CD14-positive monocyte (primary cell): Measurements from ENCODE around the gene HSD17B14. TPM values are rescaled to one million over a fixed set of nuclear protein-coding genes. Genes with fewer than 3 reads are reported as not detected.

Source experiments
- DNase-seq, 3 donors: peaks; one replicate each; pipeline ENCODE4 v3.0.0-alpha.2; 2011 to 2022
- H2AFZ ChIP-seq: 2 replicates; pipeline ENCODE4 v1.6.0; 2012; ENCODE audit warnings: mild to moderate bottlenecking, low read depth, low read length, inconsistent platforms; ENCODE audit not compliant: insufficient read depth, poor library complexity, severe bottlenecking
- H3K27ac ChIP-seq, 2 donors: 1 replicate in 1 of 2; 2 replicates in 1 of 2; pipeline ENCODE4 v1.5.1; 2012 to 2013; ENCODE audit warnings: low read length in 2 of 2, control low read depth in 1 of 2, inconsistent platforms in 1 of 2, low read depth in 1 of 2, mild to moderate bottlenecking in 1 of 2
- H3K27me3 ChIP-seq, 2 donors: one replicate each; pipeline versions ENCODE4 v1.6.0 to v1.6.1; 2011 to 2013; ENCODE audit warnings: low read length in 2 of 2; ENCODE audit not compliant: control insufficient read depth in 2 of 2, insufficient read depth in 2 of 2
- H3K36me3 ChIP-seq, 2 donors: replicated peaks in 1 of 2; 1 replicate in 1 of 2; 2 replicates in 1 of 2; pipeline versions ENCODE4 v1.5.1 to v1.6.1; 2012 to 2013; ENCODE audit warnings: low read length in 2 of 2, control low read depth in 1 of 2, inconsistent platforms in 1 of 2, mild to moderate bottlenecking in 1 of 2; ENCODE audit not compliant: insufficient read depth in 2 of 2, control insufficient read depth in 1 of 2
- H3K4me1 ChIP-seq, 2 donors: 1 replicate in 1 of 2; 2 replicates in 1 of 2; pipeline versions ENCODE4 v1.5.1 to v1.6.1; 2012 to 2013; ENCODE audit warnings: low read length in 2 of 2, control low read depth in 1 of 2, inconsistent platforms in 1 of 2, mild to moderate bottlenecking in 1 of 2, moderate library complexity in 1 of 2; ENCODE audit not compliant: insufficient read depth in 2 of 2, control insufficient read depth in 1 of 2
- H3K4me2 ChIP-seq: replicated peaks from 2 replicates; pipeline ENCODE3; 2012; ENCODE audit warnings: low read length, moderate library complexity, mild to moderate bottlenecking; ENCODE audit not compliant: poor library complexity, severe bottlenecking; ENCODE audit errors: extremely low read depth
- H3K4me3 ChIP-seq, 3 experiments: fragments of 200-600 bp in 1 of 3; sonication (generic) in 1 of 3; replicated peaks in 1 of 3; 1 replicate in 2 of 3; 2 replicates in 1 of 3; pipeline ENCODE4 v1.5.1; 2011 to 2013; ENCODE audit warnings: low read length in 3 of 3, mild to moderate bottlenecking in 3 of 3, control low read depth in 2 of 3, low read depth in 2 of 3, inconsistent platforms in 1 of 3, moderate library complexity in 1 of 3
- H3K79me2 ChIP-seq: 2 replicates; pipeline ENCODE4 v1.6.0; 2012; ENCODE audit warnings: mild to moderate bottlenecking, control low read depth, inconsistent platforms, low read length, moderate library complexity; ENCODE audit not compliant: insufficient read depth
- H3K9ac ChIP-seq: 2 replicates; pipeline ENCODE4 v1.6.0; 2017; ENCODE audit warnings: low read length, mild to moderate bottlenecking; ENCODE audit not compliant: insufficient read depth, poor library complexity, severe bottlenecking
- H3K9me3 ChIP-seq, 2 donors: replicated peaks in 1 of 2; 1 replicate in 1 of 2; 2 replicates in 1 of 2; pipeline versions ENCODE4 v1.5.1 to v1.6.1; 2012 to 2013; ENCODE audit warnings: low read length in 2 of 2, control low read depth in 1 of 2; ENCODE audit not compliant: control insufficient read depth in 1 of 2, insufficient read depth in 1 of 2
- H4K20me1 ChIP-seq: 2 replicates; pipeline ENCODE4 v1.6.0; 2012; ENCODE audit warnings: mild to moderate bottlenecking, low read length, control low read depth, moderate library complexity; ENCODE audit not compliant: insufficient read depth
- H3K27ac Mint-ChIP-seq, 7 donors: one replicate each; pipeline ENCODE4 v1.8.0; 2020; ENCODE audit warnings: mild to moderate bottlenecking in 7 of 7, mixed read lengths in 7 of 7, moderate library complexity in 6 of 7, inconsistent platforms in 2 of 7
- H3K27me3 Mint-ChIP-seq, 3 donors: one replicate each; pipeline ENCODE4 v1.8.0; 2021 to 2022; ENCODE audit warnings: low read depth in 3 of 3, mild to moderate bottlenecking in 3 of 3, mixed read lengths in 3 of 3, moderate library complexity in 3 of 3, inconsistent platforms in 1 of 3
- H3K36me3 Mint-ChIP-seq, 2 donors: one replicate each; pipeline ENCODE4 v1.8.0; 2020; ENCODE audit warnings: mixed read lengths in 2 of 2, inconsistent platforms in 1 of 2, mild to moderate bottlenecking in 1 of 2
- H3K4me1 Mint-ChIP-seq: one replicate; pipeline ENCODE4 v1.8.0; 2020; ENCODE audit warnings: mild to moderate bottlenecking, mixed read lengths
- H3K4me3 Mint-ChIP-seq, 2 donors: one replicate each; pipeline ENCODE4 v1.8.0; 2020; ENCODE audit warnings: mild to moderate bottlenecking in 2 of 2, mixed read lengths in 2 of 2, moderate library complexity in 1 of 2
- H3K9me3 Mint-ChIP-seq, 7 donors: one replicate each; pipeline ENCODE4 v1.8.0; 2020 to 2022; ENCODE audit warnings: mixed read lengths in 7 of 7, mild to moderate bottlenecking in 6 of 7, moderate library complexity in 6 of 7, inconsistent platforms in 2 of 7
- WGBS: methylation state at CpG from one replicate; pipeline ENCODE4 v1.1.5; 2013; ENCODE audit warnings: missing lambda C conversion rate; ENCODE audit not compliant: insufficient coverage; 5-methylcytosine and 5-hydroxymethylcytosine counted together
- intact Hi-C, 2 donors: fragments of 100-400 bp; cut with micrococcal nuclease; formaldehyde crosslinking; loops; one replicate each; pipeline versions ENCODE4 v1.15.0 to v1.15.1; 2023
- polyA plus RNA-seq, 3 donors: library from polyadenylated mRNA; depleted of rRNA in 1 of 3; unstranded in 2 of 3; stranded (reverse) in 1 of 3; fragments of 300-500 nt in 2 of 3; fragments of >200 nt in 1 of 3; fragmentation: Illumina TruSeq in 2 of 3; gene quantifications; 1 replicate in 2 of 3; 2 replicates in 1 of 3; pipeline ENCODE4 v1.2.3, GENCODE V29; 2012 to 2021
- TF ChIP-seq, protein P1 (sequence below): fragments of 200-600 bp; IDR thresholded peaks from one replicate; pipeline ENCODE4 v1.8.0; 2022; ENCODE audit warnings: antibody characterized with exemption, mild to moderate bottlenecking

HSD17B14 gene
- polyA plus RNA-seq, 3 donors = not detected

DNA sequence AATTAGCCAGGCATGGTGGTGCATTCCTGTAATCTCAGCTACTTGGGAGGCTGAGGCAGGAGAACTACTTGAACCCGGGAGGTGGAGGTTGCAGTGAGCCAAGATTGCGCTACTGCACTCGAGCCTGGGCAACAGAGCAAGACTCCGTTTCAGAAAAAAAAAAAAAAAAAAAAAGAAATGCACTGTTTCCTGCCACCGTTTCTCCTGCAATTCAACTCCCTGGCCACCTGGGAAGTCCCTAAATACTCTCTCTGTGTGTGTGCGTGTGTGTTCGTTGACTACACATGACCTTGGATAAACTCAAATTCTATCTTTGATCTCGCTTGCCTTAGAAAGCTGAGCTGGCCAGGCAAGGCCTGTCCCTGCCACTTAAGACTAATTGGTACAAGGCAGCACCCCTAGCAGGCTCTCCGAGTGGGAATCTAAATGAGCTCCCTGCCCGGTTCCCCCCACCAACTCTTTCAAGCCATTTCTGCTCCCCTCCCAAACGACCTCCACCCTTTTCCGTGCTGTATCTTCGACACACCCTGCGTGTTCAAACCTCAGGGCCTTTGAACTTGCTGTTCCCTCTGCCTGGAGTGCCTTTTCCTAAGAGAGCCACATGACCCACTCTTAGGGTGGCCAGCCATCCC, 20.3 kb downstream of the HSD17B14 start:
- Mint-ChIP-seq H3K4me3 (no peak overlapping the region), H3K4me1 (peaks cover 12% of the 10 kb centered on the region), H3K36me3 (no peaks in the 10 kb centered on the region), H3K27ac (peak overlapping the region in 1 of 7 donors; percentile 62), H3K27me3 (peaks cover 2 to 13% (median 10%) of the 10 kb centered on the region in 3 donors), H3K9me3 (peaks cover 0 to 3% (median 0%) of the 10 kb centered on the region in 7 donors)
- no peak overlapping the region for H3K9ac ChIP-seq
- peaks cover 0 to 6% of the 10 kb centered on the region in 2 donors for H3K27me3 ChIP-seq
- peaks cover 14 to 15% of the 10 kb centered on the region in 2 donors for H3K4me1 ChIP-seq
- H3K4me3 ChIP-seq = no peak overlapping the region
- H4K20me1 ChIP-seq = no peaks in the 10 kb centered on the region
- no peak overlapping the region for H3K4me2 ChIP-seq
- H3K9me3 ChIP-seq = no peaks in the 10 kb centered on the region
- 81% methylated on average over 13 of the region's 14 CpGs for WGBS
- no peaks in the 10 kb centered on the region for H3K79me2 ChIP-seq
- no peak for DNase-seq
- no peak overlapping the region for H2AFZ ChIP-seq
- intact Hi-C loops = no loop called here
- H3K27ac ChIP-seq = no peak overlapping the region
- TF ChIP-seq, protein P1, sequence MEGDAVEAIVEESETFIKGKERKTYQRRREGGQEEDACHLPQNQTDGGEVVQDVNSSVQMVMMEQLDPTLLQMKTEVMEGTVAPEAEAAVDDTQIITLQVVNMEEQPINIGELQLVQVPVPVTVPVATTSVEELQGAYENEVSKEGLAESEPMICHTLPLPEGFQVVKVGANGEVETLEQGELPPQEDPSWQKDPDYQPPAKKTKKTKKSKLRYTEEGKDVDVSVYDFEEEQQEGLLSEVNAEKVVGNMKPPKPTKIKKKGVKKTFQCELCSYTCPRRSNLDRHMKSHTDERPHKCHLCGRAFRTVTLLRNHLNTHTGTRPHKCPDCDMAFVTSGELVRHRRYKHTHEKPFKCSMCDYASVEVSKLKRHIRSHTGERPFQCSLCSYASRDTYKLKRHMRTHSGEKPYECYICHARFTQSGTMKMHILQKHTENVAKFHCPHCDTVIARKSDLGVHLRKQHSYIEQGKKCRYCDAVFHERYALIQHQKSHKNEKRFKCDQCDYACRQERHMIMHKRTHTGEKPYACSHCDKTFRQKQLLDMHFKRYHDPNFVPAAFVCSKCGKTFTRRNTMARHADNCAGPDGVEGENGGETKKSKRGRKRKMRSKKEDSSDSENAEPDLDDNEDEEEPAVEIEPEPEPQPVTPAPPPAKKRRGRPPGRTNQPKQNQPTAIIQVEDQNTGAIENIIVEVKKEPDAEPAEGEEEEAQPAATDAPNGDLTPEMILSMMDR = no peak
- no peaks in the 10 kb centered on the region for H3K36me3 ChIP-seq

DNA sequence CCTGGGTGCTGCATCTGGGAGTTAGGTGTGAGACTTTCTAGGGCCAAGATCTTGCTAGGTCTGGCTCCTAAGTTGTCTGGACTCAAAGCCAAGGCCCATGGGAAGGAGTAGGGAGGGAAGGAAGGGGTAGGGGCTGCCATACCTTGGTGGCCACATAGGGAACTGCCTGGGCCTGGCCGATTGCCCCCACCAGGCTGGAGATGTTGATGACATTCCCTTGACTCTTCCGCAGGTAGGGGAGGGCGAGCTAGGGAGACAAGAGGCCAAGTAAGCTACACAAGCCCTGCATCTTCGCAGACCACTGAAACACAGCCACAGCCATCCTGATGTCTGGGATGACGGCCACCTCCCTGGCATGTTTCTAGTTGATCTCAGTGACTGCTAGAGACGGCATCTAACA, 21.4 kb downstream of the HSD17B14 start:
- H3K4me2 ChIP-seq = no peak overlapping the region
- no peak for DNase-seq
- H3K4me1 Mint-ChIP-seq = peaks cover 20% of the 10 kb centered on the region
- H3K27ac ChIP-seq = no peak overlapping the region
- 94% methylated on average over 4 of the region's 6 CpGs for WGBS
- H3K27me3 Mint-ChIP-seq = peaks cover 2 to 16% (median 10%) of the 10 kb centered on the region in 3 donors
- peaks cover 22 to 25% of the 10 kb centered on the region in 2 donors for H3K4me1 ChIP-seq
- no peaks in the 10 kb centered on the region for H3K36me3 Mint-ChIP-seq
- peaks cover 1% of the 10 kb centered on the region for H3K79me2 ChIP-seq
- no peak overlapping the region for H3K4me3 ChIP-seq
- no peaks in the 10 kb centered on the region for H3K9me3 ChIP-seq
- H3K27me3 ChIP-seq = peaks cover 0 to 6% of the 10 kb centered on the region in 2 donors
- no peak overlapping the region for H2AFZ ChIP-seq
- H3K9me3 Mint-ChIP-seq = peaks cover 0 to 2% (median 0%) of the 10 kb centered on the region in 7 donors
- H3K27ac Mint-ChIP-seq = peak overlapping the region in 1 of 7 donors; percentile 51
- no peak overlapping the region for H3K4me3 Mint-ChIP-seq
- intact Hi-C loops = no loop called here
- H4K20me1 ChIP-seq = no peaks in the 10 kb centered on the region
- TF ChIP-seq, protein P1 = no peak
- H3K36me3 ChIP-seq = no peaks in the 10 kb centered on the region
- no peak overlapping the region for H3K9ac ChIP-seq
